Measurements from ENCODE around the gene PRAMEF18. TPM values are rescaled to one million over a fixed set of nuclear protein-coding genes. Genes with fewer than 3 reads are reported as not detected.
"Not testable (repeated sequence)": the region's sequence is repeated elsewhere in the genome, so short reads cannot be mapped to it uniquely, and the experiment has no call there.

Gene PRAMEF18, protein sequence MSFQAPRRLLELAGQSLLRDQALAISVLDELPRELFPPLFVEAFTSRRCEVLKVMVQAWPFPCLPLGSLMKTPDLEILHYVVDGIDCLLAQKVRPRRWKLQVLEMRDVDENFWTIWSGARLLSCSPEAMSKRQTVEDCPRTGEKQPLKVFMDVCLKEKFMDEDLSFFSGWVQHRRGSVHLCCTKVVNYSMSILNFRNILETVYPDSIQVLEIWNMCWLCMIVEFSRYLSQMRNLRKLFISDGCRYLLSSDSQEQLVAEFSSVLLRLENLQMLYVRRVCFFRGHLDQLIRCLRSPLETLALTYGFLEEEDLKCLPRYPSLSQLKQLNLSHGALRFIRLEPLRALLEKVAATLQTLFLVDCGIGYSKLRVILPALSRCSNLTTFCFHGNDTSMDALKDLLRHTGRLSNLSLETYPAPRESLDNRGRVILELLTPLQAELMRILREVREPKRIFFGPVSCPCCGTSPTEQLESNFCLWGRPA
- not detected for polyA plus RNA-seq (2013, experiment 1 of 2)
- polyA plus RNA-seq (2013, experiment 2 of 2), result not detected

- H4K91ac ChIP-seq (ENCODE audit: low read depth, low read length, poor library complexity); H3K18ac ChIP-seq (ENCODE audit: low read length); H3K36me3 ChIP-seq (replicated peaks in 1 of 2; ENCODE audit: control insufficient read depth in 2 of 2, insufficient read depth in 2 of 2, low read length in 2 of 2); H2BK5ac ChIP-seq (ENCODE audit: low read length); H3K27me3 ChIP-seq (ENCODE audit: control insufficient read depth in 3 of 3, insufficient read depth in 3 of 3, low read depth in 1 of 3, low read length in 3 of 3); H3K9me3 ChIP-seq (replicated peaks in 1 of 2; ENCODE audit: control insufficient read depth in 2 of 2, insufficient read depth in 1 of 2, low read depth in 1 of 2, low read length in 2 of 2); H2AK5ac ChIP-seq (ENCODE audit: low read depth, low read length); H3K4ac ChIP-seq (ENCODE audit: low read length); H3K27ac ChIP-seq (replicated peaks; ENCODE audit: low read length); H2AFZ ChIP-seq (ENCODE audit: low read length); DNase-seq (ENCODE audit: low spot score); H3K4me1 ChIP-seq (ENCODE audit: control insufficient read depth in 2 of 2, insufficient read depth in 1 of 2, low read depth in 1 of 2, low read length in 2 of 2); H3K4me3 ChIP-seq (ENCODE audit: low read length in 2 of 2); H3K14ac ChIP-seq (ENCODE audit: low read length); H2BK12ac ChIP-seq (ENCODE audit: low read length); H3K23ac ChIP-seq (ENCODE audit: low read depth, low read length, poor library complexity); H3K79me1 ChIP-seq (ENCODE audit: low read depth, low read length); H2BK15ac ChIP-seq (ENCODE audit: low read length); H3K9ac ChIP-seq (ENCODE audit: low read depth, low read length, poor library complexity); H3K4me2 ChIP-seq (ENCODE audit: insufficient read depth, low read length, poor library complexity, severe bottlenecking); H2BK120ac ChIP-seq (ENCODE audit: low read depth, low read length); H4K8ac ChIP-seq (ENCODE audit: low read depth, low read length): not testable (repeated sequence)
- WGBS, 2 donors (ENCODE audit: extremely low coverage in 2 of 2, insufficient read length in 2 of 2, insufficient replicate concordance in 1 of 2), result no CpG with 5 or more reads among the region's 9 CpGs
These were observed at the start of gene PRAMEF18 for GRCh38 chr1:13225675-13226204. PRAMEF18 (minus strand) TSS chr1:13226154; CDS start chr1:13226106, 48 bp downstream.

DNA sequence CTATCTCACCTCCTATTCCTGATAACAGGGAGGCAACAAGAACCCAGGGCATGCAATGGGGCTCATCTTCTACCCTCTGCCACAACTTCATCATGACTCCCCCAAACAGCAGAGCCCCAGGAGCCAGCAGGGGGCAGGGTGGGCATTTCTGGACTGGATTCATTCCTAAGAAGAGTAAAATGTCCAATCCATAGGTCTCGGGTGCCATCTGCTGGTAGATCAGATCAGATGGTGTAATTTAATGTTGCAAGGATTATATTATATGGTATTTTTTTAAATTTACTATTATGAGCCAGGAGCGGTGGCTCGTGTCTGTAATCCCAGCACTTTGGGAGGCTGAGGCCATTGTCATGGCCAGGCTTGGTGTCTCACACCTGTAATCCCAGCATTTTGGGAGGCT lies 39.2 kb upstream of the PRAMEF18 start:
- not testable (repeated sequence) for H3K9ac ChIP-seq (ENCODE audit: low read depth, low read length, poor library complexity); H3K4me3 ChIP-seq (ENCODE audit: low read length in 2 of 2); H4K8ac ChIP-seq (ENCODE audit: low read depth, low read length); H4K91ac ChIP-seq (ENCODE audit: low read depth, low read length, poor library complexity); H2BK15ac ChIP-seq (ENCODE audit: low read length); H3K18ac ChIP-seq (ENCODE audit: low read length); H2BK120ac ChIP-seq (ENCODE audit: low read depth, low read length); H3K14ac ChIP-seq (ENCODE audit: low read length); H2BK12ac ChIP-seq (ENCODE audit: low read length); H3K4ac ChIP-seq (ENCODE audit: low read length); H3K4me2 ChIP-seq (ENCODE audit: insufficient read depth, low read length, poor library complexity, severe bottlenecking); H2AFZ ChIP-seq (ENCODE audit: low read length); H3K36me3 ChIP-seq (replicated peaks in 1 of 2; ENCODE audit: control insufficient read depth in 2 of 2, insufficient read depth in 2 of 2, low read length in 2 of 2); H3K4me1 ChIP-seq (ENCODE audit: control insufficient read depth in 2 of 2, insufficient read depth in 1 of 2, low read depth in 1 of 2, low read length in 2 of 2); H3K27ac ChIP-seq (replicated peaks; ENCODE audit: low read length); H3K23ac ChIP-seq (ENCODE audit: low read depth, low read length, poor library complexity); H3K79me1 ChIP-seq (ENCODE audit: low read depth, low read length); H2BK5ac ChIP-seq (ENCODE audit: low read length); H3K9me3 ChIP-seq (replicated peaks in 1 of 2; ENCODE audit: control insufficient read depth in 2 of 2, insufficient read depth in 1 of 2, low read depth in 1 of 2, low read length in 2 of 2); H2AK5ac ChIP-seq (ENCODE audit: low read depth, low read length); DNase-seq (ENCODE audit: low spot score); H3K27me3 ChIP-seq (ENCODE audit: control insufficient read depth in 3 of 3, insufficient read depth in 3 of 3, low read depth in 1 of 3, low read length in 3 of 3)
- WGBS, 2 donors (ENCODE audit: extremely low coverage in 2 of 2, insufficient read length in 2 of 2, insufficient replicate concordance in 1 of 2), result no CpG with 5 or more reads among the region's 3 CpGs

DNA sequence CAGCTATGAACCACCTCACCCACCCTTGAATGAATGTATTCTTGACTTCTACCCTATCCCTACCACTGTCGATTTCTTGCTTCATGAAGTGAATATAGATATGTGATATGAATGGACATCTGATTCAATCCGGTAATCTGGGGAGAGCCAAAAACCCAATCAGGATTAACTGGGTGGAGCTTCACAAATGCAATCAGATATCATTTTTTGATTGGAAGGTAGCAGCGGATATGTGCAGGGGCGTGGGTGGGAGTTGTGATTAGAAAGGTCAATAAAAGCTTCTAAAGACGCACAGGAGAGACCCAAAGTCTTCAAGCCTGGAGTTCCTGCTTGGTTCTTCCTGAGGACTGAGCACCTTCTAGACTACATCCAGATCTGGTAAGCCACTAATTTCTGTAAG lies 27.9 kb upstream of the PRAMEF18 start, which contains the start of gene PRAMEF5:
Gene PRAMEF5 (plus strand): TSS at position 301 of the 400 bp plus-strand sequence. CDS start 5,071 bp downstream, outside the sequence.
- H3K4me2 ChIP-seq (ENCODE audit: insufficient read depth, low read length, poor library complexity, severe bottlenecking); H2BK5ac ChIP-seq (ENCODE audit: low read length); H3K4ac ChIP-seq (ENCODE audit: low read length); DNase-seq (ENCODE audit: low spot score); H3K36me3 ChIP-seq (replicated peaks in 1 of 2; ENCODE audit: control insufficient read depth in 2 of 2, insufficient read depth in 2 of 2, low read length in 2 of 2); H3K4me1 ChIP-seq (ENCODE audit: control insufficient read depth in 2 of 2, insufficient read depth in 1 of 2, low read depth in 1 of 2, low read length in 2 of 2); H4K8ac ChIP-seq (ENCODE audit: low read depth, low read length); H3K23ac ChIP-seq (ENCODE audit: low read depth, low read length, poor library complexity); H2BK15ac ChIP-seq (ENCODE audit: low read length); H3K27ac ChIP-seq (replicated peaks; ENCODE audit: low read length); H4K91ac ChIP-seq (ENCODE audit: low read depth, low read length, poor library complexity); H3K9me3 ChIP-seq (replicated peaks in 1 of 2; ENCODE audit: control insufficient read depth in 2 of 2, insufficient read depth in 1 of 2, low read depth in 1 of 2, low read length in 2 of 2); H2AFZ ChIP-seq (ENCODE audit: low read length); H3K14ac ChIP-seq (ENCODE audit: low read length); H2BK120ac ChIP-seq (ENCODE audit: low read depth, low read length); H2AK5ac ChIP-seq (ENCODE audit: low read depth, low read length); H2BK12ac ChIP-seq (ENCODE audit: low read length); H3K18ac ChIP-seq (ENCODE audit: low read length); H3K4me3 ChIP-seq (ENCODE audit: low read length in 2 of 2); H3K79me1 ChIP-seq (ENCODE audit: low read depth, low read length); H3K27me3 ChIP-seq (ENCODE audit: control insufficient read depth in 3 of 3, insufficient read depth in 3 of 3, low read depth in 1 of 3, low read length in 3 of 3); H3K9ac ChIP-seq (ENCODE audit: low read depth, low read length, poor library complexity): not testable (repeated sequence)
- no CpG with 5 or more reads among the region's 5 CpGs for WGBS, 2 donors (ENCODE audit: extremely low coverage in 2 of 2, insufficient read length in 2 of 2, insufficient replicate concordance in 1 of 2)

- not testable (repeated sequence) for H2AK5ac ChIP-seq (ENCODE audit: low read depth, low read length)
- no CpG with 5 or more reads among the region's 7 CpGs for WGBS, 2 donors (ENCODE audit: extremely low coverage in 2 of 2, insufficient read length in 2 of 2, insufficient replicate concordance in 1 of 2)
These were observed 21.2 kb upstream of the PRAMEF18 start for GRCh38 chr1:13247122-13247521.

More at GRCh38 chr1:13247122-13247521, 21.2 kb upstream of the PRAMEF18 start:
- not testable (repeated sequence) for H4K8ac ChIP-seq (ENCODE audit: low read depth, low read length); H3K27ac ChIP-seq (replicated peaks; ENCODE audit: low read length); H3K9ac ChIP-seq (ENCODE audit: low read depth, low read length, poor library complexity); DNase-seq (ENCODE audit: low spot score); H3K14ac ChIP-seq (ENCODE audit: low read length); H3K23ac ChIP-seq (ENCODE audit: low read depth, low read length, poor library complexity); H2BK15ac ChIP-seq (ENCODE audit: low read length); H2AFZ ChIP-seq (ENCODE audit: low read length); H3K27me3 ChIP-seq (ENCODE audit: control insufficient read depth in 3 of 3, insufficient read depth in 3 of 3, low read depth in 1 of 3, low read length in 3 of 3); H2BK120ac ChIP-seq (ENCODE audit: low read depth, low read length); H2BK5ac ChIP-seq (ENCODE audit: low read length); H3K79me1 ChIP-seq (ENCODE audit: low read depth, low read length); H3K4me1 ChIP-seq (ENCODE audit: control insufficient read depth in 2 of 2, insufficient read depth in 1 of 2, low read depth in 1 of 2, low read length in 2 of 2); H4K91ac ChIP-seq (ENCODE audit: low read depth, low read length, poor library complexity); H2BK12ac ChIP-seq (ENCODE audit: low read length); H3K9me3 ChIP-seq (replicated peaks in 1 of 2; ENCODE audit: control insufficient read depth in 2 of 2, insufficient read depth in 1 of 2, low read depth in 1 of 2, low read length in 2 of 2); H3K4ac ChIP-seq (ENCODE audit: low read length); H3K4me3 ChIP-seq (ENCODE audit: low read length in 2 of 2); H3K18ac ChIP-seq (ENCODE audit: low read length); H3K4me2 ChIP-seq (ENCODE audit: insufficient read depth, low read length, poor library complexity, severe bottlenecking); H3K36me3 ChIP-seq (replicated peaks in 1 of 2; ENCODE audit: control insufficient read depth in 2 of 2, insufficient read depth in 2 of 2, low read length in 2 of 2)

Data from neuronal stem cell (in vitro differentiated cells).